Measurements from ENCODE around the gene SCAMP3. TPM values are rescaled to one million over a fixed set of nuclear protein-coding genes. Genes with fewer than 3 reads are reported as not detected.
A peak's percentile ranks its signal among the peaks of the same experiment; 100 is the strongest.
"Not testable (repeated sequence)": the region's sequence is repeated elsewhere in the genome, so short reads cannot be mapped to it uniquely, and the experiment has no call there.

The SCAMP3 gene
- total RNA-seq, 4 donors from 2014 or later, result 10.0 to 44.4 (median 29.2) TPM

GRCh38 chr1:155226188-155226909 is 35.8 kb downstream of the SCAMP3 start:
- intact Hi-C loops (cut with DNase I; ENCODE audit: low total_unique reads), result loop anchor here (5.0 kb wide), 1 partner anchor 49 kb away; no protein-coding TSS in a partner anchor
- Histone ChIP-seq H3K4me3 (peak overlapping the region; percentile 49 to 84), H3K36me3 (no peaks in the 10 kb centered on the region), H3K4me1 (no peaks in the 10 kb centered on the region), H3K27me3 (no peaks in the 10 kb centered on the region), H3K9me3 (no peaks in the 10 kb centered on the region), H3K27ac (peak overlapping the region; percentile 84 to 96)
- peak; percentile 54 to 69 (median 64) for TF ChIP-seq CTCF (IDR thresholded peaks at IDR 0.05)
- TF ChIP-seq POLR2A (IDR thresholded peaks at IDR 0.05), result no peak
- DNase-seq, result peak; percentile 82 to 87

- not testable (repeated sequence) for DNase-seq
- intact Hi-C loops (cut with DNase I; ENCODE audit: low total_unique reads), result loop anchor here (5.0 kb wide), 1 partner anchor 48 kb away; no protein-coding TSS in a partner anchor
Measured at GRCh38 chr1:155225404-155225759, 36.8 kb downstream of the SCAMP3 start.

GRCh38 chr1:155223047-155223446 is 39.1 kb downstream of the SCAMP3 start:
- Histone ChIP-seq H3K27me3 (no peaks in the 10 kb centered on the region), H3K27ac (no peak overlapping the region), H3K36me3 (no peaks in the 10 kb centered on the region), H3K9me3 (no peaks in the 10 kb centered on the region), H3K4me3 (no peak overlapping the region), H3K4me1 (no peaks in the 10 kb centered on the region)
- no peak for DNase-seq
- intact Hi-C loops (cut with DNase I; ENCODE audit: low total_unique reads), result no loop called here
- TF ChIP-seq CTCF (IDR thresholded peaks at IDR 0.05) (no peak), POLR2A (IDR thresholded peaks at IDR 0.05) (no peak)

More at GRCh38 chr1:155225404-155225759, 36.8 kb downstream of the SCAMP3 start:
- peak overlapping the region; percentile 84 to 96 for H3K27ac ChIP-seq
- not testable (repeated sequence) for H3K9me3 ChIP-seq, H3K27me3 ChIP-seq, H3K36me3 ChIP-seq, H3K4me1 ChIP-seq, H3K4me3 ChIP-seq

- H3K9me3 ChIP-seq; H3K27me3 ChIP-seq; H3K4me1 ChIP-seq; intact Hi-C loops (cut with DNase I; ENCODE audit: low total_unique reads); H3K4me3 ChIP-seq; H3K36me3 ChIP-seq; H3K27ac ChIP-seq; DNase-seq: not testable (repeated sequence)
Measured at GRCh38 chr1:155220211-155220965, 41.8 kb downstream of the SCAMP3 start.

- DNase-seq, result no peak
- Histone ChIP-seq H3K27ac (peak overlapping the region; percentile 18 to 24), H3K4me3 (peak overlapping the region in 1 of 2 donors; percentile 19), H3K27me3 (no peaks in the 10 kb centered on the region), H3K9me3 (no peaks in the 10 kb centered on the region), H3K4me1 (no peaks in the 10 kb centered on the region), H3K36me3 (no peaks in the 10 kb centered on the region)
- intact Hi-C loops (cut with DNase I; ENCODE audit: low total_unique reads), result no loop called here
- TF ChIP-seq CTCF (IDR thresholded peaks at IDR 0.05) (no peak), POLR2A (IDR thresholded peaks at IDR 0.05) (no peak)
Measured at GRCh38 chr1:155219592-155220031, 42.5 kb downstream of the SCAMP3 start.

Measured in uterus (tissue), 4 donors.